LNCAP (cell line): Measurements from ENCODE around the gene EEF1AKMT1.

Source experiments
- TF ChIP-seq, protein P1 (sequence below): fragments of 450-650 bp; IDR thresholded peaks from 2 replicates; pipeline ENCODE4 v1.5.1; 2017; ENCODE audit warnings: mild to moderate bottlenecking

Gene EEF1AKMT1

GRCh38 chr13:20775961-20776360, 2.2 kb upstream of the EEF1AKMT1 start:
- TF ChIP-seq, protein P1, sequence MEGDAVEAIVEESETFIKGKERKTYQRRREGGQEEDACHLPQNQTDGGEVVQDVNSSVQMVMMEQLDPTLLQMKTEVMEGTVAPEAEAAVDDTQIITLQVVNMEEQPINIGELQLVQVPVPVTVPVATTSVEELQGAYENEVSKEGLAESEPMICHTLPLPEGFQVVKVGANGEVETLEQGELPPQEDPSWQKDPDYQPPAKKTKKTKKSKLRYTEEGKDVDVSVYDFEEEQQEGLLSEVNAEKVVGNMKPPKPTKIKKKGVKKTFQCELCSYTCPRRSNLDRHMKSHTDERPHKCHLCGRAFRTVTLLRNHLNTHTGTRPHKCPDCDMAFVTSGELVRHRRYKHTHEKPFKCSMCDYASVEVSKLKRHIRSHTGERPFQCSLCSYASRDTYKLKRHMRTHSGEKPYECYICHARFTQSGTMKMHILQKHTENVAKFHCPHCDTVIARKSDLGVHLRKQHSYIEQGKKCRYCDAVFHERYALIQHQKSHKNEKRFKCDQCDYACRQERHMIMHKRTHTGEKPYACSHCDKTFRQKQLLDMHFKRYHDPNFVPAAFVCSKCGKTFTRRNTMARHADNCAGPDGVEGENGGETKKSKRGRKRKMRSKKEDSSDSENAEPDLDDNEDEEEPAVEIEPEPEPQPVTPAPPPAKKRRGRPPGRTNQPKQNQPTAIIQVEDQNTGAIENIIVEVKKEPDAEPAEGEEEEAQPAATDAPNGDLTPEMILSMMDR = no peak

GRCh38 chr13:20774746-20775145, 985 bp upstream of the EEF1AKMT1 start:
- TF ChIP-seq, protein P1 = no peak

GRCh38 chr13:20772401-20773131, 1.2 kb downstream of the EEF1AKMT1 start:
- TF ChIP-seq, protein P1 = no peak

GRCh38 chr13:20769834-20770233, 3.9 kb downstream of the EEF1AKMT1 start:
- TF ChIP-seq, protein P1 = no peak

DNA sequence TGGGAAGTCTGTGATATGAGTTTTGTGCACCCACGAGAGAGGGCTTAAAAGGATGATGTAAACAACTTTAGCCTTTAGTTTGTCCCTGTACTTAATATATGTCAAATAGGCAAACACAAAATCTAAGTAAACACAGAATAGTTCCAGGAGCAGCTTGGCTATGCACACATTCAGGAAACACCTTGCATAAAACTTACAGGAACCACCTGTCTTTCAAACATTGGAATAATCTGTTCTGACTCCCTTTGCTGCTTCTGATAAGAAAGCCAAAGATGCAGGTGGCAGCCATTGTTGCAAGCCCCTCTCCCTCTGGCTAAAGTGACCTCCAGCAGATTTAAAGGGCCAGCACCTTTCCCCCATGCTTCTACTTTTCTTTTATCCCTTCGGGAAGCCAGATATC, 4.7 kb downstream of the EEF1AKMT1 start:
- TF ChIP-seq, protein P1 = no peak

DNA sequence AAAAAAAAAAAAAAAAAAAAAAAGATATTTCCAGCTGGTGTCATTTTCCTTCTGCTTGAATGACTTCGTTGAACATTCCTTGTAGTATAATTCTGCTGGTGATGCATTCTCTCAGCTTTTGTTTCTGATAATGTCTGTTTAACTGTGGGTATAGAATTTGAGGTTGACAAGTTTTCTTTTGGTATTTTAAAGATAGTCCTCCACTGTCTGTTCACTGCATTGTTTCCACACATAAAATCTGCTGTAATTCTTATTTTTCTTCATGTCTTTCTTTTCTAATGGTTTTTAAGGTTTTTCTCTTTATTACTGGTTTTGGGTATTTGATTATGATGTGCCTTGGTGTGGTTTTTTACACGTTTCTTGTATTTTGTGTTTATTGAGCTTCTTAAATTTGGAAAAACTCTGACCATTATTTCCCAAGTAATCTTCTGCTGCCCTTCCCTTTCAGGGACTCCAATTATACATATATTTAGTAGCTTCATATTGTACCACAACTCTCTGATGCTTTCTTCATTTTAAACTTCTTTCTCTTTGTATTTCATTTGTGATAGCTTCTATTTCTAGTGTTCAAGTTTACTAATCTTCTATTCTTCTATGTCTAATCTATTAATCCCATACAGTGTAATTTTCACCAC, 6.3 kb downstream of the EEF1AKMT1 start:
- TF ChIP-seq, protein P1 = no peak

GRCh38 chr13:20760872-20761271, 12.9 kb downstream of the EEF1AKMT1 start:
- TF ChIP-seq, protein P1 = no peak
